NCI-H446 treated with DMSO at 0.1 percent for 48 hours (cell line): ENCODE measurements around the gene XRN2.
"Not testable (repeated sequence)": the region's sequence is repeated elsewhere in the genome, so short reads cannot be mapped to it uniquely, and the experiment has no call there.

ENCODE experiments used
- DNase-seq: peaks from one replicate; lab custom pipeline; 2025; lab: John Stamatoyannopoulos, UW

Gene XRN2

DNA sequence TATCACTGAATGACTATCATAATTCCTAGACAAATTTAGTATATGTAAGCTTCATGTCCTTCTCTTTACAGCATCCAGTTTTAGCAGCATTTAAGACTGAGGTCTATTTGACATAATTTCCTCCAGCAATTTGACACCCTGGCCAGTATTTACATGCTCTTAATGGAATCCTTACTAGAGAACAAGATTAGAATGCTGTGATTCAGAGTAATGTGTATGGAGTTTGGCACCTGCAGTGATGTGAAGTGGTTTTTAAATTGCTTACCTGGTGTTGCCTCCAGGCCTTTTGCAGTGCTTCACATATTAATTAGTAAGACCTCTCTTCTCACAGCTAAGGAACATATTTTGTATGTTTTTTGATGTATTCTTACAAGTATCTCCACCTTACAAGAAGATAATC is 84.4 kb downstream of the XRN2 start:
- DNase-seq: no peak

DNA sequence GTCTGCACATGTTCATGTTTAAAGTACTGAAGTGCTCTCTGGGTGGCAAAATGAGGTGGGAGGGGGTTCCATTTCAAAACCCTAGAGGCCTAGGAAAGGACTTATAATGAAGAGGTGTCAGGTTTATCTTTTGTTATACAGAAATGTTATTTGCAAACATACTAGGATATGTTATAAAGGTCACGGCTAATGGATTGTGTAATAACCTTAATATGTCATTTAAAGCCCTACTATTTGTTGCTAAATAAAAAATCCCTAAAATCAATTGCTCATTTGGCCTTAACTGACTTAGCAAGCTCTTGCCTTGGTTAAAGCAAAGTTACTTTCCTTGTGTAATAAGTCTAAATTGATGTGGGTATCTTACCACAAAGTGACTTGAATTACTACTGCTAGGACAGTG is 85.4 kb downstream of the XRN2 start:
- DNase-seq: no peak

DNA sequence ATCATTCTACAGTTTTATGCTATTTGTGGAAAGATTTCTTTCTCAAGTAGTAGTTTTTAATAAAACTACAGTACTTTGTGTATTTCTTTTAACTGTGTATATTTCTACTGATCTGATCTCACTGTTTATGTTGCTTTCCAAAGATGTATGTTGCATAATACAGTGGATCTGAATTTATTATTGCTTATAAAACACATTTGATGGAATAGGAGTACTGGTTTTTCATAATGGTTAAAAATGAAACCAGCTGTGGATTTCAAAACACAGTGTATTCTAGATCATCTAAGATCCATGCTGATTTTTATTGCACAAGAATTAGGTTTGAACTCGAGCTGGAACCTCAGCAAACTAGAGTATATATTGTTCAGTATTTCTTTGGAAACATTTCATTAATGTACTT is 86.2 kb downstream of the XRN2 start:
- no peak for DNase-seq

DNA sequence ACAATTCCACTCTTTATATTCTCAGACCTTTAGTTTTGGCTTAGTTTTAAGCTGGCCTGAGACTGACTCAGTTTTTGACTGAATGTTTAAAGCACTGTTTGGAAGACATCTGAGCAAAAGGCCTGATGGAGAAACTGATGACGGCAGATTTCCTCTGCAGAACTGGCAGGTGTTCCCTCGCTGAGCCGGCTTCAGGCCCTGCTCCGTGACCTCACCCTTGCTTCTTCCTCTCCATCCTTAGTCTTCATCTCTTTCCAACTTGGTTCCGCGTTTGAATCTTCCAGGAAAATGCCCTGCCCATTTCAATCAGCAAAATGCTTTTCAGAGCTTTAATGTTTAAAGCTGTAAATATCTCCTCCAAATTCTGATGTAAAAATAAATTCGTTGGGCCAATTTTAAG is 87.6 kb downstream of the XRN2 start:
- no peak for DNase-seq

DNA sequence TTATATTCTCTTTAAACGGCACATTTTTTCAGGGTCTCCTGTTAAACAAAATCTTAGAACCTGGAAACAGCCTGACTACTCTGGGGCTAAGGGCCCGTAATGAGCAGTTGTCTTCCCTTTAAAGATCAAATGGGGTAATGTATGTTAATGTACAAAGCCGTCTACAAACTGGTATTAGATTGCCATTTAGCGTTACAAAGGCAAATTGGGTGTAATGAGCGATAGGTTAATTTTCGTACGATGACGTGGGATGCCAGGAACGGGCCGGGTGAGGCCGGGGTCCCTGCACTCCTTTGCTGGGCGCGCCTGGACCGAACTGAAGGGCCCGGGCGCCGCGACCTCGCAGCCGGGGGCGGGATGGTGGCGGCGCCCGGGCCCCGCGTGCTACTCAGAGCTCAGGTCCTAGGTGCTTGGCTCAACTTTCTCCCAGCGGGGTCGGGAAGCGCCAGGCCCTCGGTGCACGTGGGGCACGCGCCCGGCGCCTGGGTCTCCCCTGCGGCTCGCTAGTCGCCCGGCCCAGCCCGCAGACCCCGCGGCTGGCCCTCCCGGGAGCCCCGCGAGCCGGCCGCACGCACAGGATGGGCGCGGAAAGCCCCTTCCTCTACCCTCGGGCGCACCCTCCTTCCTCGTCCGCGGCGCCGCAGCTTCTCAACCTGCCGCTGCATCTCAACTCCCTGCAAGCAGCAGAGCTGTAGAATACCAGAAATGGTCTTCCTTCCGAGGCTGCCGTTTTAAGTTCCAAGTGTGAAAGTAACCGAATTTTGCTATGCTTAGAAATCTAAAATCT is 88.2 kb downstream of the XRN2 start:
- no peak for DNase-seq

DNA sequence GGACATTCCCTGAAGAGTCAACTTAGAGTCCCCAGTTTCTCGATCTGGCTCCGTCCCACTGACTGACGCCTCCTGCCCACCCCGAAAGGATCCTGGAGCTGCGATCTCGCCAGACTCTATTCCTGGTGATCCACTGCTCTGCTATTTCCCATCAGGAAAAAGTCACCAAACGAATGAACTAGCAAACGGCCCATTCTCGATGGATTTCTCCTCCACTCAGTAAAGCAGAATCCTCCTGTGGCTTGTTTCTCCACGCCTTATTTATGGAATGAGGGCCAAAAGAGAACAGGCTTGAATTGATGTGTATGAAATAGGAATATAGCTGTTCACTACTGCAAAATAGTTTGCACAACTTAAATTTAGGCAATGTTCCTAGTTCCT is 88.8 kb downstream of the XRN2 start:
- no peak for DNase-seq

DNA sequence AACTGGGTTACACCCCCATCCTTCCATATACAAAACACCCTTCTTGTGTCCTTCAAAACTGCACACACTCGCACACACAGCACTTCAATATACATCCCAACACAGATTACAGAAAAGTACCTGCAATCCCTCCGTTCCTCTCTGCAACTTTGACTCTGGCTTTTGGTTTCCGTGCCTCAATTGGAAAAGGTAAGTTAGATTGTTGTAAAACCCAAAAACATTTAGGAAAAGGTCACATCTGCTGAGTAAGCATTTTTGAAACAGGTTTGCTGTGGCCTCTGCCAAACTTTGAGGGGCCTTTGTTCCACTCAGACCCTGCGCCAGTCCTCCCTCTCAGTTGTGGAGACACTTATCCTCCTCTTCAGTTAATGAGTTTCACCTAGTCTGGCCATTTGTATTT is 90.0 kb downstream of the XRN2 start:
- no peak for DNase-seq

DNA sequence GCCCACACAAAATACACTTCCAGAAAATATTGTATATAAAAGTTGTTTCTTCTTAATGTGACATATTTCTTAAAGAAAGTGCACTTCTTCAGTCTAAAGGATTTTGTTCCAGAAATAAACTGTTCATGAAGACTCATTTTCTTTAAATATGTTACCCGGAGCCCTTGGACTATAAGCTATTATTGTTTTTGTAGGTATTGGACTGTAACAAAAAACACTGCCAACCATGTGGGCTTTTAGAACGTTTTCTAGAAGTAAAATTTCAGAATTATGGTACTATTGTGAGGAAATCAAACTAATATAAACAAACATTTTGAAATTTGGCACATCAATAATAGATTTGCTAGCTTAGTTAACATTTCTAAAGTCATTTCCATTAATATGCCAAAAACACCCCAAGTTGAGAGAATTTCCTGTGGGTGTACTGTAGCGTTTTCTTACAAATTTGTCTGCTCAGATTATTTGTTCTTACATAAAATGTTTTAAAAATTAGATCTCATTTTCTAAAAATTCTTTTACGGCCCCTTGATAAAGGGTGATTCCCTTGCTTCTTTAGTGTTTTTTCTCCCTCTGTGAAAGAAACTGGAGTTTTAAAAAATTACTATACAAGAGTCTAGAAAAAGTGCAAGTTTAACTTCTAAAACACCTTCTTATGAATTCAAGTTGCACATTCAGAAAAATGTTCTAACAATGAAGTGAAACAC is 90.8 kb downstream of the XRN2 start:
- DNase-seq: no peak

DNA sequence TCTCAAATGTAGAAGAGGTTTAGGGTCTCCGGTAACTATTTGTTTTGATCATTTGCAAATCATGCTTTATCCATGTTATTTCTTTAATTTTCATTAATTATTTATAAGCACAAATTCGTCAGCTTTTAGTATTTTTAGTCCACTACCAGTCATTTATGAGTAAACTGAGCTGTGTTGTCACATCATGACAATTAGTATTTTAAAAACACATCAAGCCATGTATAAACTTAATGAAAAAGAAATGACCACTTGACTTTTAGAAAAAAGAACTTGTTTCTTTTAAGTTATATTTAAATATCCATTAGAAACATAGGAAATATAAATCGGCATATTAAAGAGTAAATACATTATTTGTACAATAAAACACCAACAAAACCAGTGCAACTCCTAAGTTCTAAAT is 91.4 kb downstream of the XRN2 start:
- no peak for DNase-seq

DNA sequence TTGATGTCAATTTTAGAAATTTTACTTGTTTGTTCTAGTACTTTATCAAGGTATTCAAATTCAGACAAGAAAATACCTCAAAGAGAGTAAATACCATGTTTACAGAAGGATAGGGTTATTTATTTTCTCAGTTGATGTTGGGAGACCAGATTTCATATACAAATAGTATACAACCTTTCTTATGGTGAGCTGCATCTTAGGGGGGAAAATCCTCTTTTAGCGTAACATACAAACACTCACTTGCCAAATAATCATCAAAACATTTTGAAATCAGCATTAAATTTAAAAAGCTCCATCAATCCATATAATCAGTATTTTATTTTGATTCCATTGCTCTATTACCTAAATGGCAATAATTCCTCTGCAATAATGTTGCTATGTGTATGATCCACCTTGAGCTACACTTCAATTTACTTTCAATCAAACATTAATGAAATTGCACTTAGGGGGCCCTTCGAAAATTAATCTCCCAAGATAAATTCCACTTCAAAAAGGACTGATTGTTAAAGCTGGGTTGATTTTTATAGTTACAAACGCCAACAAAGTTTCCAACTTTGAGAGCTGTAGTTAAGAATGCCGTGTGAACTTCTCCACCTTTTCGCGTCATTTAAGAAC is 92.0 kb downstream of the XRN2 start:
- DNase-seq: no peak

DNA sequence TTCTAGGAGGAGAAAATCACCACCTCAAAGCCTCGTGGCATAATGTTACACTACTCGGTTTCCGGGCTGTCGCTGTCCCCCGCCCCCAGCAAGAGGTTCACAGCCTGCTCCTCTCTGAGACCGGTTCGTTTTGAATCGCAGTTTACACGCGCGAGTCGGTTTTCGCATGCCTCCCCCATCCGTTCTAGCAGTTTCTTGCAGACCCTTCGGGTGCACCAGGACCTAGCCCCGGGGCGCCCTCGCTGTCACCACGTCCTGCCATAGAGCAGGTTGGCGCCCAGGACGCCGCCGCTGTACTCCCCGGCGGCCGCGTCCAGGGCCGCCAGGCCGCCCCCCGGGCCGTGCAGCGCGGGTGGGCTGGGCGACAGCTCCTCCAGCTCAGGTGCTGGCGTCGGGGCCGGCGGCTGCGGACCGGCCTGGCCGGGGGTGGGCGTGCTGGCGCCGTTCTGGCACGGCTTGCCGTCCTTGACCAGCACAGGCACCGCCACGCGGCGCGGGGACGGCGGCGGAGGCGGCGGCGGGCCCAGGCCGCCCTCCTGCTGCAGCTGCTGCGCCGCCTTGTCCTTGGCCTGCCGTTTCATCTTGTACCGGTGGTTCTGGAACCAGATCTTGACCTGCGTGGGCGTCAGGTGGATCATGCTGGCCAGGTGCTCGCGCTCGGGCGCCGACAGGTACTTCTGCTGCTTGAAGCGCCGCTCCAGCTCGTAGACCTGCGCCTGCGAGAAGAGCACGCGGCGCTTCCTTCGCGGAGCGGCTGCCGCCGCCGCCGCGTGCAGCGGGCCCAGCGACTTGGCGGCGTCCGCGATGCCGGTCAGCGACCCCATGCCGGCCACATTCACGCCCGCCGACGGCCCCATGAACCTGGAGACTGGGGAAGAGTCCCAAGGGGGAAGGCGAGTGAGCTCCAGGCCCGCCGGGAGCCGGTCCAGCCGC is 92.8 kb downstream of the XRN2 start:
- DNase-seq: no peak

DNA sequence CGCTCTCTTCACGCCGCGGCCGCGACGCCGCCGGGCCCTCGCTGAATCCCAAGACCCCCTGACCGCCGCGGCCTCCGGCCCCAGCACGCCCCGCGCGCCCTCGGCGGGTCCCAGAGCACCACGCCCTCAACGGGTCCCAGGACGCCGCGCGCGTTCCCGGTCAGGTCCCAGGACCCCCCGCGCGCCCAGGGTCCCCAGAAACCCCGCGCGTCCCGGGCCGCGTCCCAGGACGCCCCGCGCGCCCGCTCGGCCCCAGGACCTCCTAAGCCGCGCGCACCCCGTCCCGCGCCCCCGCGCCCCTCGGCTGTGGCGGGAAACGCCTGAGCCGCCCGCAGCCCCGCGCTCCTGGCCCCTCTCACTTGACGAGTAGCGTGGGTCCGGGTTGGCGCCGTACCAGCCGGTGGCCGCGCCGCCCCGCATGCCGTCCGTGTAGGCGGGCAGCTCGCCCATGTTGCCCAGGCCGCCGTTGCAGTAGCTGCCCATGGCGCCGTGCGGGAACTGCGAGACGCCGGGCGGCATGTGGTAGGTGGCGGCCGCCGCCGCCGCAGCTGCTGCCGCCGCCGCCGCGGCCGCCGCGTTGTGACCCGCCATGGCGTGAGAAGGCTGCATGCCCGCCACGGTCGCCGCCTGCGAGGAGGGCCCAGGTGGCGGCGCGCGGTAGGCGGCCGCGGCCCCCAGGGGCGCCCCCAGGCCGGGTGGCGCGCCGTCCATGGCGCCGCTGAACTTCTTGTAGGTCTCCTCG is 93.6 kb downstream of the XRN2 start:
- no peak for DNase-seq

DNA sequence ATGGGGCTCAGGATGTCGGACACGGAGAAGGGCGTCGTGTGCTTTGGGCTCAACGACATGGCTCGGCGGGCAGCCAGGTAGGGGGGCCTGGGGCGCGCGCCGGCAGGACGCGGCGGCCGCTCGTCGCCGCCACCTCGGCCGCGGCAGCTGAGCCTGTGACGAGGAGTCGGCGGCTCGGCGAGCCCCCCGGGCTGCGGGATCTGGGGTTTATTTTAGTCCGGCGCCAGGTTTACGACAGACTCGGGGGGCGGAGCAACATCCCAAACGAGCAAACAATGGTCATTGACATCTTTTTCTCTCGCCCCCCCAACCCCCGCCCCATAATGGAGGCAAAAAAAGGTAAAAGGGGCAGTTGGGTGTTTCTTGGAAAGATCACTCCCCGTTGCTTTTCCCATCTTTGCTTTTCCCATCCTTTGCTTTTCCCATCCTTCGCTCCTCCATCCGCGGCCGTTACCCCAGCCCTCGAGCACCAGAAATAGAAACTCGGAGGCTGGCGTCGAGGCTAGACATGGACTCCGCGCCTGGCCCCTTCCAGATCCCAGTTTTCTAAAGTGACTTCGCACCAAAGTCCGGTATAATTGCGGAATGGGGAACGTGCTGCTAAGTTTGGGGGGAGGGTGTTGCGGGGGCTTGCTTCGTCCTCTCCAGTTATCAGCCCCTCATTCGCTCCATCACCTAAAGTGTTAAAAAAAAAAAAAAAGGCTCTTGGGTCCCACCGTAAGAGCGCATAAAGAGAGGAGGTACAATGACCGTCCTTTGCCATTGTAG is 94.4 kb downstream of the XRN2 start, which contains the start of gene NKX2-4:
NKX2-4 (minus strand) TSS at position 186 of the 768 bp plus-strand sequence; CDS start at position 59, 127 bp downstream.
- no peak for DNase-seq

DNA sequence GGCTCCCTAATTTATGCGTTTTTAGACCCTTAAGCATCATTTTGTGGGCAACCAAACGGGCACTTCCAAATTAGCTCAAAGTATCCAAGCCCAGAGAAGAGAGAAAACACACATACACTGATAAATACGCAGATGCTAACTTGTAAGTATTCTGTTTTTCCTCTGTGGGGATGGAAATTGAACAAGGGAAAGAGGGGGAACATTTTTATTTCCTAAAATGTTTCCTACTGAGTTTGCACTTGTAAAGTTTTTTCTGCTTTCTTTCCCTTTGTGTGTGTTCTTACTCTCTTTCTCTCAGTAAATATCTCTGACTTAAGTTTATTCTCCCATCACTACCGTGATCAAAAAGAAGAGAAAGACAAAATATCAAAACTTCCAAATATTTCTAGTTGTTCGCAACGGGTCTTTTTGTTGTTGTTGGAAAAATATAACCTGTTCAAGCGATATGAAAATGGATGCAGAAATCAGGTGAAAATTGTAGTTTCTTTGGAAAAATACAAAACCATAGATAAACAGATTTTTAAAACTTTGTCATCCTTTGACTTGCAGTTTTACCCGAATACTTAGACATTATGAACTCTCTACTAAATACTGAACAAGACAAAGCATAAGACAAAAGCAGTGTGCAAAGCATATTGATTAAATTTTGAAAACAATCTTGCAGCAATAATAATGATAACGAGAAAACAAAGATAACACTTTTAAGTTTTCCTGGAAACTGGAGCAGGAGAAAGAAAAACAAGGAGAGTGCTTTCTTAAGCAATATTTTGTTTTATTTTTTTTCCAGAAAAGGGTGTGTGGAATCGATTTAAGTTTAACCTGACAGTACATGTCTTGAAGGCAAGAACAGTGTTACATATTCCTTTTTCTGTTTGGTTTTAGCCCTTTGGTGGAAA is 95.2 kb downstream of the XRN2 start:
- DNase-seq: no peak

DNA sequence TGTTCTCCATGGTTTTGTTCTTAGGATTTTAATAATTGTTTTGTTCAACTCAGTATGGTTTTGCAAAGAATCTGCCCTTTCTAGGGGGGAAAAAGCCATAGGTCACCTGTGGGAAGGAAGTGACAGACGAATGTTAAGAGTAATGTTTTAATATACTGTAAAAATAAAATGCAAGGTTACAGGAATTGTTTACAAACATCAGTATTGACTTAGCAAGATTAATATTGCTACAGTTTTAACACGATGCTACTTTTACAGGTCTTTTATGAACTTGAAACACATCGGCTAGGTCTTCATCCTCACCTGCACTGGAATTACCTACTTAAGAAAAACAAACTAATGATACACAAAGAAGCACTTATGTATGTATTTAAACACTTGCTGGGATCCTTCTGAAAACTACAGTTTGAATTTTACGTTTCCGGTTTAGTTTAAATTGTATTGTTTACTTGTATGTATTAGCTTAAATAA is 95.9 kb downstream of the XRN2 start:
- DNase-seq: no peak

DNA sequence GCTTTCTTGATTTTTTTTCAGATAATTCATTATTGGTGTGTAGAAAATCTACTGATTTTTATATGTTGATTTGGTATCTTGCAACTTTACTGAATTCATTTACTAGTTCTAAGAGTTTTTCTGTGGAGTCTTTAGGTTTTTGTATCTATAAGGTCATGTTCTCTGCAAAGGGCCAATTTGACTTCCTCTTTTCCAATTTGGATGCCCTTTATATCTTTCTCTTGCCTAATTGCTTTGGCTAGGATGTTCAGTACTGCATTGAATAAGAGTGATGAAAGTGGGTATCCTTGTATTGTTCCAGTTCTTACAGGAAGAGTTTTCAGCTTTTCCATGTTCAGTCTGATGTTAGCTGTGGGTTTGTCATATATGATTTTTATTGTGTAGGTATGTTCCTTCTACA is 108.6 kb downstream of the XRN2 start:
- DNase-seq: no peak

DNA sequence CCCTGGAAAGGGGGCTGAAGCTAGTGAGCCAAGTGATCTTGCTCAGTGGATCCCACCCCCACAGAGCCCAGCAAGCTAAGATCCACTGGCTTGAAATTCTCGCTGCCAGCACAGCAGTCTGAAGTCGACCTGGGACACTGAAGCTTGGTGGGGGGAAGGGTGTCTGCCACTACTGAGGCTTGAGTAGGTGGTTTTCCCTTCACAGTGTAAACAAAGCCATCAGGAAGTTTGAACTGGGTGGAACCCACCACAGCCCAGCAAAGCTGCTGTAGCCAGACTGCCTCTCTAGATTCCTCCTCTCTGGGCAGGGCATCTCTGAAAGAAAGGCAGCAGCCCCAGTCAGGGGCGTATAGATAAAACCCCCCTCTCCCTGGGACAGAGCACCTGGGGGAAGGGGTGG is 110.9 kb downstream of the XRN2 start:
- DNase-seq: not testable (repeated sequence)

DNA sequence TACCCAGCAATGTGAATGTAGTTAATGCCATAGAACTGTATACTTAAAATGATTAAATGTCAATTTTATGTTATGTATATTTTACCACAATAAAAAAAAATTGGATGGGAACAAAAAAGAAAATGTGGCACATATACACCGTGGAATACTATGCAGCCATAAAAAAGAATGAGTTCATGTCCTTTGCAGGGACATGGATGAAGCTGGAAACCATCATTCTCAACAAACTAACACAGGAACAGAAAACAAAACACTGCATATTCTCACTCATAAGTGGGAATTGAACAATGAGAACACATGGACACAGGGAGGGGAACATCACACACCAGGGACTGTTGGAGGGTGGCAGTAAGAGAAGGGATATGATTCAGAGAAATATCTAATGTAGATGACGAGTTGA is 116.0 kb downstream of the XRN2 start:
- DNase-seq: not testable (repeated sequence)

DNA sequence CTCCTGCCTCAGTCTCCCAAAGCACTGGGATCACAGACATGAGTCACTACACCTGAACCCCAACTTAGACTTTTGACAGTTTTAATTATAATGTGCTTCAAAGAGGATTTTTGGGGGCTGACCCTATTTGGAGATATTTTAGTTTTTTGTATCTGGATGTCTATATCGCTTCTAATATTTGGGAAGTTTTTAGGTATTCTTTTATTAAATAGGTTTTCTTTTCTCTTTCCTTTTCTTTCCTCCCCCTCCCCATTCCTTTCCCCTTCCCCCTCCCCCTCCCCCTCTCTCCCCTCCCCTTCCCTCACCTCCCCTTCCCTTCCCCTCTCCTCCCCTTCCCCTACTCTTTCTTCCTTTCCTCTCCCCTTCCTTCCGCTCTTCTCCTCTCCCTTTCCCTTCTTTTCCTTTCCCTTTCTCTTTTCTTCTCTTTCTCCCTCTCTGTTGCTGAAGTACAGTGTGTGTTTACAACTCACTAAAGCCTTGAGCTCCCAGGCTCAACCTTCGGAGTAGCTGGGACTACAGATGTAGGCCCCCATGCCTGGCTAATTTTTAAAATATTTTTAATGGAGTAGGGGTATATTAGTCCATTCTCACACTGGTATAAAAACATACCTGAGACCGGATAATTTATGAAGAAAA is 118.6 kb downstream of the XRN2 start:
- DNase-seq: no peak
